ENCODE results near the gene LBR.

GRCh38 chr1:225448146-225448805 lies 20.4 kb upstream of the LBR start:
- TF ChIP-seq CTCF (conservative IDR thresholded peaks at IDR 0.05; ENCODE audit: low read depth, low read length) (no peak), POLR2A (IDR thresholded peaks at IDR 0.05; ENCODE audit: low read depth, low read length) (no peak), RAD21 (IDR thresholded peaks at IDR 0.05; ENCODE audit: low read length) (no peak), ELK1 (IDR thresholded peaks at IDR 0.05; ENCODE audit: borderline replicate concordance, low read depth, low read length) (no peak), USF2 (IDR thresholded peaks at IDR 0.05; ENCODE audit: low read depth, low read length) (no peak), SMC3 (IDR thresholded peaks at IDR 0.05; ENCODE audit: low read depth, low read length) (no peak), CEBPB (IDR thresholded peaks at IDR 0.05; ENCODE audit: low read depth, low read length) (no peak), MAZ (IDR thresholded peaks at IDR 0.05; ENCODE audit: borderline replicate concordance, low read depth, low read length) (no peak), RFX5 (IDR thresholded peaks at IDR 0.05; ENCODE audit: low read depth, low read length) (no peak), MXI1 (IDR thresholded peaks at IDR 0.05; ENCODE audit: borderline replicate concordance, low read depth, low read length) (no peak), MAFK (IDR thresholded peaks at IDR 0.05; ENCODE audit: low read depth, low read length) (no peak), RCOR1 (IDR thresholded peaks at IDR 0.05; ENCODE audit: insufficient replicate concordance, low read length) (no peak), NFE2L2 (IDR thresholded peaks at IDR 0.05; ENCODE audit: low read depth, low read length) (no peak)

All from IMR-90 (cell line).